ENCODE results near the gene CADM2.
"Not testable (repeated sequence)": the region's sequence is repeated elsewhere in the genome, so short reads cannot be mapped to it uniquely, and the experiment has no call there.

The CADM2 gene

DNA sequence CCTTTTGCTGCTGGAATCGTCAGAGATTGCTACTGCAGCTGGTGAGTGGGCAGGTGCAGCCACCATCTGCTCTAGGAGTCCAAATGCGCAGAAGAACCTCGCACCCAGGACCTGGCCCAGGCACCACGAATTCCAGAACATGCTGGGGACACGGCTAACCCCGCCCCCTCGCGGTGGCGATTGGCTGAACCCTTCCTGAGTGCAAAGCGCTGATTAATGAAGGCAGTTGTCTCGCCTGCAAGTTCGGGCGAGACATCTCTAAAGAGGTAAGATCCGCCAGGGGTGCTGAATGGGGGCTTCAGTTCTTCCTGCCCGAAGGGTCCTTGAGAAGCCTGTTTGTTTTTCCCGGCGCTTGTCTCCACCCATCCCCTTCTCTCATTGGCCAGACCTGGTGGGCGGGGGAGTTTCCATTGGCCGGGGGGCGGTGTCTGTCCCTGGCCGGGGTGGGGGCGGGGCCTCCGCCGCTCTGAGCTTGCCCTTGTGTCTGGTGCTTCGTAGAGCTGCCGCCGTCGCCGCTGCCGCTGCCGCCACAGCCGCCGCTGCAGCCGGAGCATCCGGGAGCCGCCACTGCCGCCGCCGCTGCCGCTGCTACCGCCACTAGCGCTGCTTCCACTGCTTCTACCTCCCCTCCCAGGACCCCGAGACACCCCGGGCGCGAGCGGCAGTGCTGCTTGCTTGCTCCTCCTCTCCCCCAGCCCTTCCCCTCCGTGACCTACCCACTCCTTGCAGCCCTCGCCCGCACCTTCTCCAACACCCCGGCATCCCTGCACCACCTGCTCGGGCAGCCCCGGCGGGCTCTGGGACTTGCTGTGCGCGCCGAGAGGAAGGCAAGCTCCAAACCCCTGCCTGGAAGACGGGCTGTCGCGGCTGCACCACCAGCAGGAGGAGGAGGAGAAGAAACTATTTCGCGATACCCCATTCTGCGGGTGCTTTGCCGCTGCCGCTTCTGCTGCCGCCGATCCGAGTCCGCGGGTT lies at the start of gene CADM2:
Gene CADM2, plus strand, starts transcription at position 495 of the 975 bp plus-strand sequence.
- H2AFZ ChIP-seq (ENCODE audit: low read length): no peak within 1 kb of the TSS
- no peaks in the 10 kb centered on the region for H3K9me3 ChIP-seq (ENCODE audit: low read length)
- no peaks in the 10 kb centered on the region for H3K36me3 ChIP-seq (ENCODE audit: insufficient read depth, low read length)
- no peaks in the 10 kb centered on the region for H3K9me2 ChIP-seq (ENCODE audit: low read depth, low read length)
- H3K4me2 ChIP-seq (ENCODE audit: low read length): no peak within 1 kb of the TSS
- no peaks in the 10 kb centered on the region for H4K20me1 ChIP-seq (ENCODE audit: insufficient read depth, low read length)
- H3K9ac ChIP-seq (ENCODE audit: low read length): no peak within 1 kb of the TSS
- H3K27me3 ChIP-seq (ENCODE audit: insufficient read depth, low read length): no peaks in the 10 kb centered on the region
- TF ChIP-seq EZH2 (IDR thresholded peaks at IDR 0.05; ENCODE audit: borderline replicate concordance, low read length): no peak
- TF ChIP-seq, protein P1, sequence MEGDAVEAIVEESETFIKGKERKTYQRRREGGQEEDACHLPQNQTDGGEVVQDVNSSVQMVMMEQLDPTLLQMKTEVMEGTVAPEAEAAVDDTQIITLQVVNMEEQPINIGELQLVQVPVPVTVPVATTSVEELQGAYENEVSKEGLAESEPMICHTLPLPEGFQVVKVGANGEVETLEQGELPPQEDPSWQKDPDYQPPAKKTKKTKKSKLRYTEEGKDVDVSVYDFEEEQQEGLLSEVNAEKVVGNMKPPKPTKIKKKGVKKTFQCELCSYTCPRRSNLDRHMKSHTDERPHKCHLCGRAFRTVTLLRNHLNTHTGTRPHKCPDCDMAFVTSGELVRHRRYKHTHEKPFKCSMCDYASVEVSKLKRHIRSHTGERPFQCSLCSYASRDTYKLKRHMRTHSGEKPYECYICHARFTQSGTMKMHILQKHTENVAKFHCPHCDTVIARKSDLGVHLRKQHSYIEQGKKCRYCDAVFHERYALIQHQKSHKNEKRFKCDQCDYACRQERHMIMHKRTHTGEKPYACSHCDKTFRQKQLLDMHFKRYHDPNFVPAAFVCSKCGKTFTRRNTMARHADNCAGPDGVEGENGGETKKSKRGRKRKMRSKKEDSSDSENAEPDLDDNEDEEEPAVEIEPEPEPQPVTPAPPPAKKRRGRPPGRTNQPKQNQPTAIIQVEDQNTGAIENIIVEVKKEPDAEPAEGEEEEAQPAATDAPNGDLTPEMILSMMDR (IDR thresholded peaks at IDR 0.05; ENCODE audit: low read length): no peak
- no peaks in the 10 kb centered on the region for H3K79me2 ChIP-seq (ENCODE audit: insufficient read depth, low read length)
- no peak within 1 kb of the TSS for H3K27ac ChIP-seq (ENCODE audit: low read depth, low read length, poor library complexity, severe bottlenecking)
- no peaks in the 10 kb centered on the region for H3F3A ChIP-seq (ENCODE audit: insufficient read depth, low read length)
- H3K4me3 ChIP-seq (ENCODE audit: low read depth, low read length, poor library complexity, severe bottlenecking): no peak within 1 kb of the TSS
- H3K4me1 ChIP-seq (ENCODE audit: insufficient read depth, low read length, severe bottlenecking): no peaks in the 10 kb centered on the region

DNA sequence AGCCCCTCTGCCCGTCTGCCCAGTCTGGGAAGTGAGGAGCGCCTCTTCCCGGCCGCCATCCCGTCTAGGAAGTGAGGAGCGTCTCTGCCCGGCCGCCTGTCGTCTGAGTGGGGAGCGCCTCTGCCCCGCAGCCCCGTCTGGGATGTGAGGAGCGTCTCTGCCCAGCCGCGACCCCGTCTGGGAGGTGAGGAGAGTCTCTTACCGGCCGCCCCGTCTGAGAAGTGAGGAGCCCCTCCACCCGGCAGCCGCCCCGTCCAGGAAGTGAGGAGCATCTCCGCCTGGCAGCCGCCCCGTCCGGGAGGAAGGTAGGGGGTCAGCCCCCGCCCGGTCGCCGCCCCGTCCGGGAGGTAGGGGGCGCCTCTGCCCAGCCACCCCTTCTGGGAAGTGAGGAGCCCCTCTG lies 40.2 kb upstream of the CADM2 start:
- not testable (repeated sequence) for H3F3A ChIP-seq (ENCODE audit: insufficient read depth, low read length); H3K4me2 ChIP-seq (ENCODE audit: low read length); H3K27me3 ChIP-seq (ENCODE audit: insufficient read depth, low read length); H3K36me3 ChIP-seq (ENCODE audit: insufficient read depth, low read length); H3K4me1 ChIP-seq (ENCODE audit: insufficient read depth, low read length, severe bottlenecking); H4K20me1 ChIP-seq (ENCODE audit: insufficient read depth, low read length); H3K79me2 ChIP-seq (ENCODE audit: insufficient read depth, low read length); H2AFZ ChIP-seq (ENCODE audit: low read length); H3K9ac ChIP-seq (ENCODE audit: low read length); H3K9me2 ChIP-seq (ENCODE audit: low read depth, low read length); H3K27ac ChIP-seq (ENCODE audit: low read depth, low read length, poor library complexity, severe bottlenecking); H3K4me3 ChIP-seq (ENCODE audit: low read depth, low read length, poor library complexity, severe bottlenecking); H3K9me3 ChIP-seq (ENCODE audit: low read length)

DNA sequence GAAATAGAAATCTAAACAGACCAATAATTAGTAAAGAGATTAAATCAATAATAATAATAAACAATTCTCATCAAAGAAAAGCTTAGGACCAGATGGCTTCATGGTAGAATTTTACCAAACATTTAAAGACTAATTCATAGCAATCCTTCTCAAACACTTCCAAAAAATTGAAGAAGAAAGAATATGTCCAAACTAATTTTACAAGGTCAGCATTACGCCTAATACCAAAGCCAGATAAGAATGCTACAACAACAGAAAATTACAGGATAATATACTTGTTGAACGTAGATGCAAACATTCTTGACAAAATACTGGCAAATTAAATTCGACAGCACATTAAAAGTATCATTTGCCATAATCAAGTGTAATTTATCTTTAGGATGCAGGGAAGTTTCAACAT lies 36.1 kb upstream of the CADM2 start:
- Histone ChIP-seq H3K27me3 (ENCODE audit: insufficient read depth, low read length) (no peaks in the 10 kb centered on the region), H3K9me2 (ENCODE audit: low read depth, low read length) (no peaks in the 10 kb centered on the region), H3K9ac (ENCODE audit: low read length) (no peak overlapping the region), H3K4me2 (ENCODE audit: low read length) (no peak overlapping the region), H3K4me3 (ENCODE audit: low read depth, low read length, poor library complexity, severe bottlenecking) (no peak overlapping the region), H3K27ac (ENCODE audit: low read depth, low read length, poor library complexity, severe bottlenecking) (no peak overlapping the region), H4K20me1 (ENCODE audit: insufficient read depth, low read length) (no peaks in the 10 kb centered on the region), H3F3A (ENCODE audit: insufficient read depth, low read length) (no peaks in the 10 kb centered on the region), H3K9me3 (ENCODE audit: low read length) (no peaks in the 10 kb centered on the region), H3K36me3 (ENCODE audit: insufficient read depth, low read length) (no peaks in the 10 kb centered on the region), H3K79me2 (ENCODE audit: insufficient read depth, low read length) (no peaks in the 10 kb centered on the region), H3K4me1 (ENCODE audit: insufficient read depth, low read length, severe bottlenecking) (no peaks in the 10 kb centered on the region), H2AFZ (ENCODE audit: low read length) (no peak overlapping the region)
- TF ChIP-seq EZH2 (IDR thresholded peaks at IDR 0.05; ENCODE audit: borderline replicate concordance, low read length): no peak
- TF ChIP-seq, protein P1 (IDR thresholded peaks at IDR 0.05; ENCODE audit: low read length): no peak
